K562 (cell line): ENCODE data around the gene RALB. TPM values are rescaled to one million over a fixed set of nuclear protein-coding genes. Genes with fewer than 3 reads are reported as not detected.

Experiments used
- ATAC-seq: fragments of 200-7000 bp; cut with Tn5 transposase; 3 replicates; pipeline ENCODE4 v1.9.1; 2020; ENCODE audit warnings: moderate library complexity
- BruUV-seq: library from RNA; stranded (reverse); fragments of 400-500 nt; replicated peaks from 2 replicates; lab custom pipeline; 2021; lab: Mats Ljungman, UMichigan
- CTCF ChIA-PET: fragments of 300-600 bp; formaldehyde crosslinking; extraction: SDS; loops from one replicate; lab custom pipeline; 2021; ENCODE audit warnings: low intra/inter-chr PET ratio; lab: Yijun Ruan, JAX
- POLR2A ChIA-PET: fragments of 300-600, 350-650 bp; sonication (Branson Sonifier 250); formaldehyde crosslinking; extraction: SDS; loops from one replicate; lab custom pipeline; 2021; ENCODE audit warnings: antibody characterized with exemption, inconsistent platforms; lab: Yijun Ruan, JAX
- DNase-seq, 4 experiments: peaks; one replicate each; pipeline versions ENCODE4 v3.0.0 to v3.0.0-alpha.2; 2011 to 2018; ENCODE audit warnings: low spot score in 3 of 4, mixed read lengths in 3 of 4; ENCODE audit errors: extremely low read depth in 1 of 4
- FAIRE-seq: peaks from 2 replicates; lab custom pipeline; 2011; peaks lifted over from hg19 to GRCh38; lab: Jason Lieb, UNC
- H2AFZ ChIP-seq: 2 replicates; pipeline ENCODE4 v1.6.0; 2011; ENCODE audit warnings: low read depth, low read length, control low read depth, inconsistent platforms
- H3K27ac ChIP-seq: fragments of 200-600 bp; 3 replicates; pipeline ENCODE4 v1.8.0; 2011; ENCODE audit warnings: low read depth, mild to moderate bottlenecking, control low read depth, inconsistent platforms, low read length, moderate library complexity, mixed read lengths; ENCODE audit errors: extremely low read depth
- H3K27me3 ChIP-seq, 2 experiments: fragments of 300-600 bp in 1 of 2; 2 replicates in 1 of 2; 3 replicates in 1 of 2; pipeline versions ENCODE4 v1.6.0 to v1.8.0; 2011; ENCODE audit warnings: inconsistent platforms in 2 of 2, low read length in 2 of 2, mild to moderate bottlenecking in 1 of 2, mixed read lengths in 1 of 2, moderate library complexity in 1 of 2; ENCODE audit not compliant: control insufficient read depth in 2 of 2, insufficient read depth in 2 of 2
- H3K36me3 ChIP-seq: fragments of 300-600 bp; 3 replicates; pipeline ENCODE4 v1.8.0; 2011; ENCODE audit warnings: mild to moderate bottlenecking, low read length, inconsistent platforms; ENCODE audit not compliant: control insufficient read depth, insufficient read depth
- H3K4me1 ChIP-seq, 2 experiments: fragments of 200-600 bp in 1 of 2; replicated peaks in 1 of 2; 2 replicates in 1 of 2; 3 replicates in 1 of 2; pipeline versions ENCODE4 v1.5.1 to v1.8.0; 2011; ENCODE audit warnings: inconsistent platforms in 2 of 2, low read length in 2 of 2, mild to moderate bottlenecking in 1 of 2, mixed read lengths in 1 of 2, moderate library complexity in 1 of 2; ENCODE audit not compliant: control insufficient read depth in 2 of 2, insufficient read depth in 2 of 2
- H3K4me2 ChIP-seq: 2 replicates; pipeline ENCODE4 v1.6.1; 2011; ENCODE audit warnings: low read length, control low read depth, inconsistent platforms, mixed read lengths; ENCODE audit not compliant: insufficient read depth
- H3K4me3 ChIP-seq: fragments of 200-600 bp; sonication (generic), shearing (Covaris generic); 2 replicates; pipeline ENCODE4 v1.5.1; 2016; ENCODE audit warnings: control low read depth, inconsistent platforms
- H3K79me2 ChIP-seq: fragments of 200-600 bp; 3 replicates; pipeline ENCODE4 v1.8.0; 2011; ENCODE audit warnings: low read length, inconsistent platforms; ENCODE audit not compliant: control insufficient read depth, insufficient read depth
- H3K9ac ChIP-seq, 2 experiments: 2 replicates each; pipeline versions ENCODE4 v1.6.0 to v1.6.1; 2011; ENCODE audit warnings: low read depth in 2 of 2, low read length in 2 of 2, control low read depth in 1 of 2, inconsistent platforms in 1 of 2, mild to moderate bottlenecking in 1 of 2, mixed read lengths in 1 of 2; ENCODE audit not compliant: insufficient read depth in 1 of 2
- H3K9me1 ChIP-seq: one replicate; pipeline ENCODE4 v1.6.0; 2011; ENCODE audit warnings: inconsistent platforms, mild to moderate bottlenecking, low read length, moderate library complexity; ENCODE audit not compliant: control insufficient read depth, insufficient read depth
- H3K9me3 ChIP-seq: replicated peaks from 2 replicates; pipeline ENCODE4 v1.5.1; 2011; ENCODE audit warnings: low read depth, low read length, inconsistent platforms; ENCODE audit not compliant: control insufficient read depth, insufficient read depth
- H4K20me1 ChIP-seq: replicated peaks from 2 replicates; pipeline ENCODE4 v1.6.1; 2011; ENCODE audit warnings: low read length, inconsistent platforms, mixed read lengths; ENCODE audit not compliant: control insufficient read depth, insufficient read depth
- BCL6 ChIP-seq: fragments of 250-450 bp; sonication (Bioruptor Pico); IDR thresholded peaks from 2 replicates; pipeline ENCODE4 v1.4.0; 2020
- C11orf30 ChIP-seq: fragments of 450-650 bp; IDR thresholded peaks from 2 replicates; pipeline ENCODE4 v1.6.1; 2016; ENCODE audit warnings: low read depth, mild to moderate bottlenecking
- CREB3L1 ChIP-seq: fragments of 450-650 bp; IDR thresholded peaks from 2 replicates; pipeline ENCODE4 v1.6.1; 2014; ENCODE audit warnings: low read depth, mild to moderate bottlenecking, moderate library complexity, borderline replicate concordance
- FOXJ3 ChIP-seq: sonication (generic); formaldehyde crosslinking; IDR thresholded peaks from 2 replicates; pipeline ENCODE4 v1.4.0; 2020; ENCODE audit warnings: mild to moderate bottlenecking, missing genetic modification reagents
- HNRNPK ChIP-seq: fragments of 200-400 bp; formaldehyde crosslinking; IDR thresholded peaks from one replicate; pipeline ENCODE4 v1.6.1; 2018; ENCODE audit warnings: mild to moderate bottlenecking, low read depth, low read length; ENCODE audit not compliant: poor library complexity, severe bottlenecking
- KHSRP ChIP-seq: fragments of 450-650 bp; IDR thresholded peaks from 2 replicates; pipeline ENCODE4 v1.6.1; 2017
- MBD2 ChIP-seq: sonication (generic); IDR thresholded peaks from 2 replicates; pipeline ENCODE4 v1.6.1; 2016; ENCODE audit warnings: low read depth, borderline replicate concordance
- MYC ChIP-seq, 2 experiments: fragments of 250-450 bp in 1 of 2; sonication (Bioruptor Pico) in 1 of 2; IDR thresholded peaks; 2 replicates each; pipeline versions ENCODE4 v1.5.1 to v1.6.1; 2012 to 2021; ENCODE audit warnings: low read depth in 2 of 2, borderline replicate concordance in 1 of 2, improper control_type of control experiment in 1 of 2, low read length in 1 of 2, mild to moderate bottlenecking in 1 of 2, moderate library complexity in 1 of 2
- RUNX1 ChIP-seq: sonication (generic); IDR thresholded peaks from 2 replicates; pipeline ENCODE4 v1.6.1; 2016; ENCODE audit warnings: antibody characterized with exemption, low read depth
- SMAD3 ChIP-seq: fragments of 450-650 bp; formaldehyde crosslinking; conservative IDR thresholded peaks from 2 replicates; pipeline ENCODE4 v1.4.0; 2020; ENCODE audit warnings: mild to moderate bottlenecking
- TEAD2 ChIP-seq: fragments of 450-650 bp; IDR thresholded peaks from 2 replicates; pipeline ENCODE4 v1.6.1; 2016; ENCODE audit warnings: missing genetic modification characterization, control low read depth, missing compliant biosample characterization
- TRIM24 ChIP-seq, 2 experiments: fragments of 450-650 bp; IDR thresholded peaks; 2 replicates each; pipeline ENCODE4 v1.6.1; 2016
- ZBTB43 ChIP-seq: sonication (generic); formaldehyde crosslinking; IDR thresholded peaks from 2 replicates; pipeline ENCODE4 v1.8.0; 2023; ENCODE audit warnings: mild to moderate bottlenecking, missing genetic modification reagents
- ZFP91 ChIP-seq: sonication (generic); formaldehyde crosslinking; IDR thresholded peaks from 2 replicates; pipeline ENCODE4 v1.8.0; 2022; ENCODE audit warnings: mild to moderate bottlenecking, missing genetic modification reagents
- ZKSCAN1 ChIP-seq: fragments of 150-350 bp; IDR thresholded peaks from 2 replicates; pipeline ENCODE4 v1.6.1; 2016; ENCODE audit warnings: low read depth, low read length
- ZNF707 ChIP-seq: fragments of 250-450 bp; sonication (Bioruptor Pico); conservative IDR thresholded peaks from 2 replicates; pipeline ENCODE4 v1.8.0; 2022; ENCODE audit warnings: inconsistent platforms, mild to moderate bottlenecking, moderate library complexity
- WGBS: fragments of 100-300 bp; shearing (Covaris generic); methylation state at CpG from one replicate; pipeline ENCODE4 v1.1.6; 2016; ENCODE audit warnings: low coverage, mixed read lengths; ENCODE audit not compliant: insufficient coverage; ENCODE audit errors: missing lambda C conversion rate; 5-methylcytosine and 5-hydroxymethylcytosine counted together
- in situ Hi-C: fragments of 300-500 bp; cut with MboI; formaldehyde crosslinking; loops from 4 replicates; pipeline ENCODE4 v1.15.0; 2018; ENCODE audit warnings: inconsistent platforms, mixed read lengths
- intact Hi-C: fragments of 100-400 bp; cut with micrococcal nuclease; formaldehyde crosslinking; loops from 2 replicates; pipeline ENCODE4 v1.14.2; 2022
- polyA plus RNA-seq, 8 experiments: library from polyadenylated mRNA; depleted of rRNA in 4 of 8; stranded (reverse) in 5 of 8; unstranded in 3 of 8; fragments of >200 nt; fragmentation: Nextera tagmentation in 2 of 8; fragmentation: Illumina TruSeq in 1 of 8; extraction: Ambion mirVana in 2 of 8; extraction: Trizol in 1 of 8; gene quantifications; 2 replicates each; pipeline versions ENCODE4 v1.2.1 to v1.2.3, GENCODE V29; 2011 to 2014; ENCODE audit warnings: inconsistent platforms in 1 of 8, missing spikeins in 1 of 8
- total RNA-seq, 7 experiments: library from RNA; depleted of rRNA in 6 of 7; stranded (reverse); fragments of >200 nt in 6 of 7; fragmentation: Illumina TruSeq in 2 of 7; extraction: Trizol in 2 of 7; gene quantifications; 2 replicates each; pipeline versions ENCODE4 v1.2.1 to v1.2.3, GENCODE V29; 2011 to 2021; ENCODE audit warnings: low replicate concordance in 1 of 7

Gene RALB
- total and polyA plus RNA-seq, 9 of the 15 experiments (the other 6 are each of a cell fraction or from before 2014, with no cell fraction given), result 14.8 to 65.6 (median 38.4) TPM

GRCh38 chr2:120227111-120227991 is 25.3 kb upstream of the RALB start:
- intact Hi-C loops, result no loop called here
- 0 out of 2 replicates have a peak, but pooled peaks cover under 1% of the 10 kb centered on the region for H3K9me3 ChIP-seq
- WGBS, result 14% methylated on average over 16 of the region's 16 CpGs
- H3K4me1 ChIP-seq, result peaks cover 27 to 34% of the 10 kb centered on the region in 2 experiments
- H3K4me2 ChIP-seq, result peak overlapping the region; percentile 61; the same call in 1 of the 2 replicates
- H3K4me3 ChIP-seq, result no peak overlapping the region
- ChIA-PET CTCF (no interaction called here), POLR2A (interaction anchor here (0.6 to 1.2 kb wide), 4 partner anchors 9 to 115 kb away, joined by 3 to 4 read pairs (median 3); no protein-coding TSS in a partner anchor)
- peak overlapping the region; percentile 77 for H2AFZ ChIP-seq
- no peak overlapping the region for H3K27ac ChIP-seq
- no peaks in the 10 kb centered on the region for H3K36me3 ChIP-seq
- no peaks in the 10 kb centered on the region; a peak in 1 of 5 replicates for H3K27me3 ChIP-seq
- DNase-seq (peak in 2 of 4 experiments; percentile 49 to 79), FAIRE-seq (peak; percentile 80), ATAC-seq (peak; percentile 26)
- BruUV-seq, result no TSS peak
- H3K79me2 ChIP-seq, result peaks cover 6% of the 10 kb centered on the region
- H3K9me1 ChIP-seq, result no peaks in the 10 kb centered on the region
- in situ Hi-C loops, result no loop called here
- no peaks in the 10 kb centered on the region for H4K20me1 ChIP-seq
- peak overlapping the region in 1 of 2 experiments; percentile 83; a peak in 2 of 4 replicates for H3K9ac ChIP-seq
- TF ChIP-seq FOXJ3, result no peak
- TF ChIP-seq SMAD3 (CRISPR knock-in tag), result no peak
- no peak for TF ChIP-seq RUNX1
- no peak for TF ChIP-seq ZNF707 (CRISPR knock-in tag)
- TF ChIP-seq CREB3L1, result no peak
- TF ChIP-seq KHSRP, result no peak
- TF ChIP-seq MYC (IDR thresholded peaks at IDR 0.05; ENCODE audit: low read depth, low read length), result no peak; the same call in 1 of the 2 replicates
- peak; percentile 37; the same call in 1 of the 2 replicates for TF ChIP-seq MYC (CRISPR knock-in tag; IDR thresholded peaks at IDR 0.05; ENCODE audit: borderline replicate concordance, low read depth)
- no peak for TF ChIP-seq HNRNPK
- TF ChIP-seq ZFP91 (CRISPR knock-in tag), result no peak
- no peak for TF ChIP-seq MBD2
- TF ChIP-seq TRIM24 (IDR thresholded peaks at IDR 0.05), result no peak
- no peak for TF ChIP-seq BCL6 (CRISPR knock-in tag)
- no peak for TF ChIP-seq ZKSCAN1
- no peak for TF ChIP-seq C11orf30
- no peak for TF ChIP-seq ZBTB43
- TF ChIP-seq TEAD2, result no peak
